ENCODE measurements around the gene KRTAP10-6.
"Not testable (repeated sequence)": the region's sequence is repeated elsewhere in the genome, so short reads cannot be mapped to it uniquely, and the experiment has no call there.

KRTAP10-6 gene

GRCh38 chr21:44579056-44579832 is 13.1 kb downstream of the KRTAP10-6 start:
- FAIRE-seq = no peak
- no peak for DNase-seq (ENCODE audit: insufficient read length, low spot score)
- TF ChIP-seq SPI1 (IDR thresholded peaks at IDR 0.05; ENCODE audit: low read depth, low read length) (no peak), TAF1 (IDR thresholded peaks at IDR 0.05; ENCODE audit: low read depth, low read length) (no peak), POU2F2 (IDR thresholded peaks at IDR 0.05; ENCODE audit: low read depth, low read length) (no peak), PAX5 (IDR thresholded peaks at IDR 0.05; ENCODE audit: insufficient read depth, low read length, severe bottlenecking) (no peak), POLR2A (IDR thresholded peaks at IDR 0.05; ENCODE audit: low read depth, low read length) (no peak), POLR2AphosphoS5 (IDR thresholded peaks at IDR 0.05; ENCODE audit: low read depth, low read length) (no peak)

GRCh38 chr21:44578371-44579055 is 13.8 kb downstream of the KRTAP10-6 start:
- FAIRE-seq (no peak), DNase-seq (ENCODE audit: insufficient read length, low spot score) (no peak)
- TF ChIP-seq TAF1 (IDR thresholded peaks at IDR 0.05; ENCODE audit: low read depth, low read length) (no peak), PAX5 (IDR thresholded peaks at IDR 0.05; ENCODE audit: insufficient read depth, low read length, severe bottlenecking) (no peak), POLR2AphosphoS5 (IDR thresholded peaks at IDR 0.05; ENCODE audit: low read depth, low read length) (no peak), SPI1 (IDR thresholded peaks at IDR 0.05; ENCODE audit: low read depth, low read length) (no peak), POLR2A (IDR thresholded peaks at IDR 0.05; ENCODE audit: low read depth, low read length) (no peak), POU2F2 (IDR thresholded peaks at IDR 0.05; ENCODE audit: low read depth, low read length) (no peak)

GRCh38 chr21:44576025-44576420 is 16.3 kb downstream of the KRTAP10-6 start:
- TF ChIP-seq POLR2A (IDR thresholded peaks at IDR 0.05; ENCODE audit: low read depth, low read length) = no peak
- no peak for TF ChIP-seq TAF1 (IDR thresholded peaks at IDR 0.05; ENCODE audit: low read depth, low read length)
- no peak for TF ChIP-seq PAX5 (IDR thresholded peaks at IDR 0.05; ENCODE audit: insufficient read depth, low read length, severe bottlenecking)
- TF ChIP-seq POLR2AphosphoS5 (IDR thresholded peaks at IDR 0.05; ENCODE audit: low read depth, low read length) = no peak
- TF ChIP-seq POU2F2 (IDR thresholded peaks at IDR 0.05; ENCODE audit: low read depth, low read length) = no peak
- TF ChIP-seq SPI1 (IDR thresholded peaks at IDR 0.05; ENCODE audit: low read depth, low read length) = no peak
- DNase-seq (ENCODE audit: insufficient read length, low spot score) (no peak), FAIRE-seq (no peak)

- FAIRE-seq (no peak), DNase-seq (ENCODE audit: insufficient read length, low spot score) (no peak)
- TF ChIP-seq PAX5 (IDR thresholded peaks at IDR 0.05; ENCODE audit: insufficient read depth, low read length, severe bottlenecking) = no peak
- TF ChIP-seq POLR2AphosphoS5 (IDR thresholded peaks at IDR 0.05; ENCODE audit: low read depth, low read length) = no peak
- TF ChIP-seq POU2F2 (IDR thresholded peaks at IDR 0.05; ENCODE audit: low read depth, low read length) = no peak
- TF ChIP-seq SPI1 (IDR thresholded peaks at IDR 0.05; ENCODE audit: low read depth, low read length) = no peak
- no peak for TF ChIP-seq TAF1 (IDR thresholded peaks at IDR 0.05; ENCODE audit: low read depth, low read length)
- TF ChIP-seq POLR2A (IDR thresholded peaks at IDR 0.05; ENCODE audit: low read depth, low read length) = no peak
Observed at GRCh38 chr21:44575307-44576024, 16.8 kb downstream of the KRTAP10-6 start.

- no peak for FAIRE-seq
- no peak for DNase-seq (ENCODE audit: insufficient read length, low spot score)
- TF ChIP-seq POLR2AphosphoS5 (IDR thresholded peaks at IDR 0.05; ENCODE audit: low read depth, low read length) (no peak), PAX5 (IDR thresholded peaks at IDR 0.05; ENCODE audit: insufficient read depth, low read length, severe bottlenecking) (no peak), POLR2A (IDR thresholded peaks at IDR 0.05; ENCODE audit: low read depth, low read length) (no peak), SPI1 (IDR thresholded peaks at IDR 0.05; ENCODE audit: low read depth, low read length) (no peak), POU2F2 (IDR thresholded peaks at IDR 0.05; ENCODE audit: low read depth, low read length) (no peak), TAF1 (IDR thresholded peaks at IDR 0.05; ENCODE audit: low read depth, low read length) (no peak)
Observed at GRCh38 chr21:44574457-44575306, 17.6 kb downstream of the KRTAP10-6 start.

- not testable (repeated sequence) for DNase-seq (ENCODE audit: insufficient read length, low spot score); FAIRE-seq
Observed at GRCh38 chr21:44573630-44574456, 18.5 kb downstream of the KRTAP10-6 start, which contains the start of gene KRTAP10-4. TSS of gene KRTAP10-4 (plus strand) at chr21:44573729. CDS start at chr21:44573759, 30 bp downstream.

- TF ChIP-seq POLR2AphosphoS5 (IDR thresholded peaks at IDR 0.05; ENCODE audit: low read depth, low read length) (no peak), PAX5 (IDR thresholded peaks at IDR 0.05; ENCODE audit: insufficient read depth, low read length, severe bottlenecking) (no peak), POLR2A (IDR thresholded peaks at IDR 0.05; ENCODE audit: low read depth, low read length) (no peak), TAF1 (IDR thresholded peaks at IDR 0.05; ENCODE audit: low read depth, low read length) (no peak), POU2F2 (IDR thresholded peaks at IDR 0.05; ENCODE audit: low read depth, low read length) (no peak), SPI1 (IDR thresholded peaks at IDR 0.05; ENCODE audit: low read depth, low read length) (no peak)
- FAIRE-seq (no peak), DNase-seq (ENCODE audit: insufficient read length, low spot score) (no peak)
Observed at GRCh38 chr21:44572959-44573583, 19.2 kb downstream of the KRTAP10-6 start.
